HG03175 (cell line): ENCODE measurements around the gene LMO3.
"Not testable (repeated sequence)": the region's sequence is repeated elsewhere in the genome, so short reads cannot be mapped to it uniquely, and the experiment has no call there.

Experiments used
- ATAC-seq: cut with Tn5 transposase; IDR thresholded peaks from one replicate; pipeline ENCODE4 v1.9.1; 2021; ENCODE audit warnings: mild to moderate bottlenecking, moderate library complexity; ENCODE audit not compliant: unreplicated experiment

The LMO3 gene

DNA sequence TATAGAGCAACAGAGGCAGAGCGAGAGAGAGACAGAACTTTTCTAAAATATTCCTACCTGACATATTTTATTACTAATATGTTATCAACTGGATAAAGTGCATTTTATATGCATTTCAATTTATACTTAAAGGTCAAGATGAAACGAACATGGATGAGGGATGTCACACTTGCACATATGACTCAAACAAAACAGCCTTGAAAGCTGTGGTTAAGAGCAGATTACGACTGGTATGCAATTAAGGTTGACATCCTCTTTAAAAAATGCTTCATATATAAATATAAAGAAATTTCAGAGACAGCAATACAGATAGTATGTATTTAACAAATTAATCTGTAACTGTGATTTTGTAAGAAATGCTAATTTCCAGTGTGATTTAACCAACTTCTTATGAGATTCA, 52.5 kb downstream of the LMO3 start:
- no peak for ATAC-seq

GRCh38 chr12:16552301-16552700, 53.7 kb downstream of the LMO3 start:
- ATAC-seq = no peak

GRCh38 chr12:16545836-16546235, 60.1 kb downstream of the LMO3 start:
- ATAC-seq = no peak

GRCh38 chr12:16542586-16542985, 63.4 kb downstream of the LMO3 start:
- no peak for ATAC-seq

DNA sequence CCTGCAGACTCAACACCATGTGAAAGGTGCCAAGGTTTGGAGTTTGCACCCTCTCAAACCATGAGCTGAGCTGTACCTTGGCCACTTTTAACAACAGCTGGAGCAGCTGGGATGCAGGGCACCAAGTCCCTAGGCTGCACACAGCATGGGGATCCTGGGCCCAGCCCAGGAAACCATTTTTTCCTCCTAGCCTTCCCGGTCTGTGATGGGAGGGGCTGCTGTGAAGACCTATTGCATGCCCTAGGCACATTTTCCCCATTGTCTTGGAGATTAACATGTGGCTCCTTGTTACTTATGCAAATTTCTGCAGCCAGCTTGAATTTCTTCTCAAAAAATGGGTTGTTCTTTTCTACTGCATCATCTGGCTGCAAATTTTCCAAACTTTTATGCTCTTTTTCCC, 68.3 kb downstream of the LMO3 start:
- ATAC-seq = not testable (repeated sequence)

DNA sequence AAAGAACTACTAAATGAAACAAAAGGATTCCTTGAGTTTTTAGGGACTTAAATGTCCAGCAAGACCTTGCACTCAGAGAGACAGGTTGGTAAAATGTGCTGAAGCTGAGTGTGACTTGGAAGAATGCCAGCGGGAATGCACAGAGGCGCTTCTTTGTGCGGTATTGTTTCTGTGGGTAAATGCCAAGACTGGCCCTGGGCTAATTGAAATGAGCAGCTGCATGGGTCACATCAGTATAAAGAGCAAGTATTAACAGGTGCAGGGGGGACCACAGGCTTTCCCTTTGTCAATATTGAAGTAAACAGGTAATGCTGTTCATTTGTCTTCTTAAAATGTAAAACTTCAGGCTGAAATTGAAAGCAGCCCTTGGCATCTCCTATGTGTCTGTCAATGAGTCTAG, 74.3 kb downstream of the LMO3 start:
- no peak for ATAC-seq

DNA sequence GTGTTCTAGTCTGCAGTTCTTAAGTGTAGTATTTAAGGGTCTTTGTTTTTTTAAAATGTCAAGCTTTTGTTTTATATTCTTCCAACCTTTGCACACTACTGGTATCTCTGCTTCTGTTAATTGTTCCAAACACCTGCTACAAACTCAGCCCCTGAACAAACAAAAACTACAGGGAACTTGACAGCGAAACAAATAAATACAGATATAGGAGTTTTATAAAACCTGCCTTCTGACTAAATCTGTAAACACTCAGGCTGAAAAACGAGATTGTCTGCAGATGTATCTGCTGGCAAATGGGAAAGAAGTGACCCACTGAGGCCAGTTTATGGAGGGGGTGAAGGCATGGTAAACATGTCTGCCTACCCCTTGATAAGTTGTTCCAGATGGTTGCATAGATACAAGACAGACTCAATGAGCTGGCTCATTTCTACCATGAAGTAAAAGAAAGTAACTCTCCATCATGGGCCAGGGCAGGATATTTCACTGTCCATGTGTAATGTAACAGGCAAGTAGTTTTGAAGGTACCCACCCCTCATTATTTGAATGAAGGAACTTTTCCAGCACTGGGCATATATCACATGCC, 75.6 kb downstream of the LMO3 start:
- ATAC-seq = no peak

DNA sequence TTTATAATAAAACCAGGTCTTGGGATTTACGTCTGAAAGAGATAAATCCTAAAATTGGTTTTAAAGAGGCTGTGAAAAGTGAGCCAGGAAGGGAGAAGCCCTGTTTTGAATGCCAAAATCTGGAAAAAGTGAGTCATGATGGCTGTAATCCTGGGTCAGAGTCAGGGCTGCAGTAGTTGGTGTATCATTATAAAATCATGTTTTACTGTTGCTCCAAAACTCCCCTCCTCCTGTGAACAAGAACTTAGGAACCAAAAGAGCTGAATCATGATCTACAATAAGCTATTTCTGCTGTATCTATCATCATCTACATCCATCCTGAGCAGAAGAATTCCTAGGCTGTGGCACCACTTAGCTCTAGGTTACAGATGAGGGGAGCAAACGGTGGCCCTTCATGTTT, 79.3 kb downstream of the LMO3 start:
- ATAC-seq = no peak

- ATAC-seq = no peak
Measured at GRCh38 chr12:16524378-16524777, 81.6 kb downstream of the LMO3 start.

GRCh38 chr12:16523951-16524331, 82.0 kb downstream of the LMO3 start:
- ATAC-seq = no peak

DNA sequence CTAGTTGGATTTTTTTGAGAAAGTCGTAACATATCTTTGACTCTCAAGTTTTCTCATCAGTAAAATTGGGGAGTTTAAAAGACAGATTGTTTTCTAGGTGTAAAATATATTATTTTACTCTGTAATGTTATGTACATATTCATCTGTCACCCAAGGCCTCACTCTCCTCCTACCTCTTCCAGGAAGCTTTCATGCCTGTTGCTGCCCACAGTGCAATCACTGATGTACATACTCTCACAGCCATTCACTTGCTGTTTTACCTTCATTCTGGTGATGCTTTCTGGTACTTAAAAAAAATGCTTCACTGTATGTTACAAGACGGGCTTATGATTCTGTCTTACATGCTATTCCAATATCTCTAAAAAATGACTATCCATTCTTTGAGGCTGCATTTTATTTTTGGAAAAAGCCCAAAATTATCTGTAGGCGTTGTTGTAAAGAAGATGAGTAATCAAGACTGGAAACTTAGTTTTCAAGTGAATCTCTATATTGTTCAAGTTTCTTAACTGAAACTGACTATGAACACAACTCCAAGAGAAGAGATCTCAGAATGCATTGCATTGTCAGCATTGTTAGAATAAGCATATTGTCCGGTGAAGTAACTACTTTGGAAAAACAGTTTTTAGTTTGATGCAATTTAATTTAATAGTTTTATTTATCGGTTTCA, 82.5 kb downstream of the LMO3 start:
- ATAC-seq = no peak

- no peak for ATAC-seq
Measured at GRCh38 chr12:16520328-16520727, 85.6 kb downstream of the LMO3 start.

DNA sequence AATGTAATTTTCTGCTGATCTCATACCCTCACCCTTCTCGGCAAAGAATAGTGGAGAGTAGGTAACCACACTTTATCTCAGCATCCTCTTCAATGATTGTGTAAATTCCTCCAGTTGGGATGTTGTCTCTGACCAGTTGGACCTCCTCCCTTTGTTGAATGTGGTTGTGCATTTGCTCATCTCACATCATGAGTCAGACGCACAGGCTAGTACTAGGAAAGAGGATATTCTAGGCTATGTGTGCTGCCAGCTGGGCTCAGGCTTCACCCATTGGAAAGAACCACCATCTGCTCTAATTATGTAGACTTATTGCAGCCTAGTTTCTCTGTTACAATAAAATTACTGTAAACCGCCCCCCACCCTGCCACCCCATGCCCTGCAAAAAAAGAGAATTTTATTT, 90.3 kb downstream of the LMO3 start:
- no peak for ATAC-seq

DNA sequence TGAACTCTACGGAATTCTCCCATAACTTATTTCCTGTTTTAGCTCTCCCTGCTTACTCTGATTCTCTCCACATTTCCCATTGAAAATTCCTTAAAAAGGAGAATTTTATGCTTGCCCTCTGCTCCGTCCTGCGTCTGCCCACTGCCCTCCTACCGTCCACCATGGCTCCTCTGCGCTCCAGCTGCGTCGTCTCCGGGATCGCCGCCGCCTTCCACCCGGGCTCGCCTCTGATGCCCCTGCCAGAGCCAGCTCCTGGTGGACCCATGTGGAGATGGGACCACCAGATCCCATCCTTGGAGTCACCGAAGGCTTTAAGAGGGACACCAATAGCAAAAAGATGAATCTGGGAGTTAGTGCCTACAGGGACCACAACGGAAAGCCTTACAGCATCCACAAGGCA, 92.7 kb downstream of the LMO3 start:
- no peak for ATAC-seq

DNA sequence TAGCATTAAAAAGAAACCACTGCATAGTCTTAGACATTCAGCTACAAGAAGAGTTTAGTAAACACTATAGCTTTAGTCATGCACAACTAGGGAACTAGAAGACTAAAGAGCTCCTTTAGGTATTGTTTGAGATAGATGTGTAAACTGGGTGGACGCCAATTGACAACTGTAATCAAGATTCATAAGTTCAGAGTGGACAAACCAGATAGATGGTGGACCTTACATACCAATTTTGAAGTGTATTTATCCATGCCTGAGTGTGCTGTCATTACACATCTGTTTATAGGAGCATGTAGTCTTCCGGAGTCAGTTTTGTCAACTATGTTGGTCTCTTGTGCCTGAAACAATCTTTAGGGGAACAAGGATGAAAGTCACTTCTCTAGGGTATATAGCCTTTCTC, 96.6 kb downstream of the LMO3 start:
- ATAC-seq = no peak

DNA sequence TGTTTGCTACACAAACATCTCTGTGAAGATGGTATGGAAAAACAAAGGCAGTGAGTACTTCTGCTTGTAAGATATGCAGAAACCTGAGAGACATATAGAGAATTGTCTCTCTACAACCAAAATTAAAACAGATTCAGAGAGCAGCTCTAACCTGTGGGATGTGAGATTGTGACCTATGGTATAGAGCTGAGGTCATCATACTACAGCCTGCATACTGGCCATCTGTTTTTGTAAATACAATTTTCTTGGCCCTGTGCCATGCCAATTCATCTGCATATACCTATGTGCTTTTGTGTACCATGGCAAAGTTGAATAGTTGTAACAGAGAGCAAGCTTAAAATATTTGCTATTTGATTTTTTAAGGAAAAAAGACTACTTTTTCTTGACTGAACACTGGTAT, 99.6 kb downstream of the LMO3 start:
- ATAC-seq = no peak

DNA sequence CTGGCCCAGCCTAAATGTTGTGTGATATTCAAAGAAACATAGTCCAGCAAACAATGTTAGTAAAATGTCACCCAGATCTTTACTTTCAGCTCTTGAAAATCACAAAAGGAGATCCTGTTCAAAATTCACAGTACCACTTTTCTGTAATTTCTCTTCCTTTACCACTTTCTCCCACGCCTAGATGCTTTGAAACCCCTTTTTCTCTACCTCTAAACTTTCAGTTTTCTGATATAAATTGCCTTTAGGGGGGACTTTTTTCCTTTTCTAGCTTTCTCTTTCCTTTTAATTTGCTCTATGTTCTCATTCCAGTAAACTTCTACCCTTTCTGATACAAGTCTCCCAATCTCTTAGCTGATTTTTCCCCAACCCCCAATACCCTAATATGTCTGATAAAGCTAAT, 101.8 kb downstream of the LMO3 start:
- ATAC-seq = no peak

DNA sequence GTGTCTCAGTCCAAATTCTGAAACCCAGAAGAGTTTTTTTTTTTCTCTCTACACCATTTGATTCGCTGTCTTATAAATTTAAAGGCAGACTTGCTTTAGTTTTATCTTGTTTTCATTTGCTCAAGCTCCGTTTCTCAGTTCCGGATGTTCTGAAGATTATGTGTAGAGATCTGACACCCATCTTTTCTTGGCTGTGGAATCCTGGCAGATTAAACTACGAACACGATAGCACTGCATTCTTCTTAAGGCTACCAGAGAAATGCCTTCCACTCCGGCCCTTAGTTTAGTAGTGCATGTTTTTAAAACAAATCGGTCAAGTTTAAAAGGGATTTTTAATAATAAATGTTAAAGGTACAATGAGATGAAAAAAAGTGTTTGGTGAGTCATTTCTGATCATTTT, 106.4 kb downstream of the LMO3 start:
- ATAC-seq = no peak
